SK-N-DZ (cell line): Measurements from ENCODE around the gene CELF4.

Experiments used
- DNase-seq: peaks from one replicate; pipeline ENCODE4 v3.0.0-alpha.2; 2015; ENCODE audit warnings: low spot score

The CELF4 gene

DNA sequence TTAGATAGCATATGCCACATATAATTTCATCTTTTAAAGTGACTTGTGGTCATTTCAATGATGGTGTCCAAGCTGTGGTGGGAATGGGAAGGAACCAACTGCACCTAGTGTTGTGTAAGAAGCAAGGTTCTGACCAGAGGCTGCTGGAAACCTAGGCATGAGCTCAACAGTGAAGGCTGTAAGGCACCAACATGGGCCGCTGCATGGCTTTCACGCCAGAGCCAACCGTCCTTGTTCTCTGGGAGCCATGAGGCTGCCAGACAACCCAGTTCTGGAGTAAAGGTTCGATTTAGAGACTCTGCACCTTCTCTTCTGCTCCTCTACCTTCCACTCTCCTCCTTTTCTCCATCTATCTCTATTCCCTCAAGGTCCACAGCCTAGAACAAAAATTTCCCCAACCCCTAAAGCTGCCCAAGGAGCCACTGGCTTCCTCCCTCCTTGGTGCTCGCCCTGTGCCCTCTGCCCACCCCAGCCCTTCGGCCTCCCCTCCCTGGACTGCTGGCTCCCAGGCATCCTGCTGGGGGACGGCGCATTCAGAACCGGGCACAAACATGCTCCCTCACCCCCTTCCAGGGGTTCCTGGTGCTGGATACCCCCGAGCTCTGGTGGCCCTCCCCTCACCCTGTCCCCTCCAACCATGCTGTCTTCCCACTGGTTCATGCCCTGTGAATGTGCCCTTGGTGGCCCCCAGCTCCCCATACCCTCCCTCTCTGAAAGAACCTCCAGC lies 305.1 kb downstream of the CELF4 start:
- no peak for DNase-seq

DNA sequence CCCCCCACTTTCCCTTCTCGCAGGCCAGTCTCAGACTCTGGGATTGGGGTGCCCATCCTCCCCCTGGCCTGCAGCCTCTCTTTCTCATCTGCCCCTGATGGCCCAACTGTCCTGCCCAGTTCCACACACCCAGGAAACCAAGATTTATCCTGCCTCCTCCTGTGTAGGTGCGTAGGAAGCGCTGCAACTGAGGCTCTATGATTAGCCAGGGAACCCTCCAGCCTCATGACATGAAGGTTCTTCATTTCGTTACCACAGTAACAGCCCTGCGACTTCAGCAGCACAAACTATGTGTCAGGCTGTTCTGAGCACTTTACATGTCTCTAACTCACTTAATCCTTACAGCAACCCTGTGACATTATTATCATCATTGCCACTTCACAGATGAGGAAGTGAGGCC lies 305.9 kb downstream of the CELF4 start:
- DNase-seq = no peak

DNA sequence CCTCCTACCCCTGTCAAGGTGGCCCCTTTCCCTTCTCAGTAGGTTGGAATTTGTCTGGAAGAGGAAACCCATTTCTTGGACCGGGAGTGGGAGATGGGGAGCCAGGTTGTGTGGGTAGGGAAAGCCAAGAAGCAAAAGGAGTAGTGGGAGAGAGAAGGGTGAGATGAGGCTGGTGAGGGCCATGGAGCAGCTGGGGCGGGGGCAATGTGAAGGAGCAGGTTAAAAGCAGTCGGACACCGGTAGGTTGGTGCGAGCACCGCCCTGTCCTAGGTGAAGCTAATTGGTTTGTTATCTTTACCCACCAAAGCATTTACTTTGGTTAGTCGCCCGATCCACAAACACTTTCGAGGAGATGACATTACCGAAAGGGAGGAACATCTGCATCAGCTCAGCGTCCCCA lies 306.8 kb downstream of the CELF4 start:
- no peak for DNase-seq

DNA sequence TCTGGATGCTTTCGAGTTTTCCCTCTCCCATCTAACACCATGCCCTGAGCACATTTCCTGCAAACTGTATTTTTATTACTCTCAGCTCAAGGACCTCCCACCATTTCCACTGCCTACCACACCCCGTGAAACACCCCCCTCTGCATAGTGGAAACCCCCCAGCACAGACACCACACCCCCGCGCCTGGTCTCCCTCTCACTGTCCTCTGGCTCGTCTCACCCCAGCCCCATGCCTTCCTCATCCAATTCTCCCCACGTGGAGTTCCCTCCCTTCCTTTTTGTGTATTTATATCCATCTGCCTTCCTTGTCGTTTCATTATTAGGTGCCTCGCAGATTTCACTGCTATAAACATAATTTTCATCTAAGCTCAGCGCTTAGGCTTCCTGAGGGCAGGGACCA lies 307.5 kb downstream of the CELF4 start:
- no peak for DNase-seq

DNA sequence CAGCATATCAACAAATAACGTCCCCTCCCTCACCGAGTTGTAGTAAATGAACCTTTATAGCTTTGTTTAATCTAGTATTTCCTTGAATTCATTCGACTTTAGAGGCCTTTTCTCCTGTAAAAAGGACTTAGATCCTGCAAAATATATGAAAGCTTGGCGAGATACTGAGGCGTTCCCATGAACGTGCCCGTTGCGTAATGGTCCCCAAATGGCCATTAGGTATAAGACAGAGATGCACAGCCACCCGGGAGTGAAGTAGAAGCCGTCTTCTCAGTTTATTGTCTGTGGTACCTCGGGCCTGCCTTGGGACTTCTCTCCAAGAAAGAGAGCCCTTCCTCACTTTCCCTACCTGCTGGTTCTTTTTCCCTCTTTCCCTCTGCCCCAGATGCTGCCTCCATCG lies 310.6 kb downstream of the CELF4 start:
- no peak for DNase-seq

DNA sequence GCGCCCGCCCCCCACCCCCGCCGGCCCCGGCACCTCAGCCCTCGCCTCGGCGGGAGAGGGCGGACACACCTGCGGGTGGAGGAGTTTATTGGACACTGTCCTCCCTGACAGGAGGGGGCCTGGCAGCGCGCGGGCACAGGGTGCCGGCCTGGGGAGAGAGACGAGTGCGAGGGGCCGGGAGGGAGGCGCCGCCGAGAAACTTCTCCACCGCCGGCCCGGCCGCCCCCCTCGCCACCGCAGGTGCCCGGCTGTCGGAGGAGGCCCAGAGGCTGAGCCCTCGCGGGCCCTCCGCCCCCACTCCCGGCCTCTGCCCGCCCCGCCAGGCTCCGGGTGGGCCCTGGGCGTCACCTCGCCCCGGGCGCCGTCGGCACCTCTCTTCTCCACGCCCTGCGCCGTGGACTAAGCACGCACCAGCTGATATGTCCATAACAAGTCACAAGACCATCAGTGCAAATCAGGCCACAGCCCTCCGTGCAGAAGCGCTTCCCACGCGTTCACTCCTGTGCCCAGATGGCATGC lies 311.3 kb downstream of the CELF4 start:
- DNase-seq = no peak

DNA sequence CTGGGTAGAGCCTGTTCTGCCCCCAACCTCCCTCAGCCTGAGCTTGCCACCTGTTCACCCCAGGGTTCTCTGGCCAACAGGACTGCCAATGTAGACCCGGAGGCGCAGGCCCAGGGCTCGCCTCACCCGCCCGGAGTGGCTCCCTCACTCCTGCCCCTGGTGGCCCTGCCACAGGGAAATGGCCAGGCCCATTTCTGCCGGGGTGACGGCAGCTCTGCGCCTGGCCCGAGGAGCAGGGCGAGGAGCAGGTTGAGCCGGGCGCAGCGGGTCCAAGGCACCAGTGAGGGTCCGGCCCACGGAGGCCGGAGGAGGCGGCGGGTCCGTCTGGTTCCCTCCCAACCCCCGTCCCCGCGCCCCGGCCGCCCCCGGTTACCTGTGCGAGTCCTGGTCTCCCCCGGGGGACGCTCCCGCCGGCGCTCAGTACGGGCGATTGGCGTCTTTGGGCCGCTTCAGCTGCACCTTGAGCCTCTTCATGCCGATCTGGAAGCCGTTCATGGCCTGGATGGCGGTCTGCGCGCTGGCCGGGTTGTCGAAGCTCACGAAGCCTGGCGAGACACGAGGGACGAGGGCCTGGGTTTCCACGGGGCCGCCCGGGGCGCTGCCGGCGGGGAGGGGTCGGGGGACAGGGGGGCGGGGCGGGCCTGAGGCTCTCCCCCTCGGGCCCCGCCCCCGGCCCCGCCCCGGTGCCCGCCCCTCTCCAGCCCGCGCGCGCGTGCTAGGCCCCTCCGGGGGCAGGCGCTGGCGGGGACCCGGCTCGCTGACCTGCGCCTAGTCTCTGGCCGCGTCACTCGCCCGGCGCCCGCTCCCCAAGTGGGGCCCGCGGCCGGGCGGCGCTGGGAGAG lies 312.0 kb downstream of the CELF4 start:
- DNase-seq = no peak

DNA sequence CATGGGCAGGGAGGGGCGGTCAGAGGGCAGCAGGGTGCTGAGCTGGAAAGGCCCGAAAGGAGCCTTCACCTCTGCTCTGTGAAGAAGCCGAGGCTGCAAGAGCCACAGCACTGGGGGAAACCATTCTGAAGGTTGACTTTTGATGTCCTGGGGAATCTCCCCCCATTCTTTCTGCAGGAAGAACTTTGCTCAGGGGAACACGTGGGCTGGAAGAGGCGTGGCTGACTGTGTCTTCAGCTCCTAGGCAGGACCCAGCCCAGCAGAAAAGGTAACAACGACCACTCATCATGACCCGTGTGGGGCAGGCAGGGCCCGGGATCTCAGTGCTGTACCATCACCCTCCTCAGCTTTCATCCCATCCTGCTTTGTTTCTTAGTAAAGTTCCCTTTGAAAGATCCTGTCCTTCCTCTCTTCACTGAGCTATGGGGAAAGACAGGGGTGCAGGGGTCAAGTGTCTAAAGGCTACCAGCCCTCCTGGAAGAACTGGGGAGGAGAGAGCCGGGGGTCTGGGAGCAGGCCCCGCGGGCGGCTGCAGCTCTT lies 312.7 kb downstream of the CELF4 start:
- no peak for DNase-seq

DNA sequence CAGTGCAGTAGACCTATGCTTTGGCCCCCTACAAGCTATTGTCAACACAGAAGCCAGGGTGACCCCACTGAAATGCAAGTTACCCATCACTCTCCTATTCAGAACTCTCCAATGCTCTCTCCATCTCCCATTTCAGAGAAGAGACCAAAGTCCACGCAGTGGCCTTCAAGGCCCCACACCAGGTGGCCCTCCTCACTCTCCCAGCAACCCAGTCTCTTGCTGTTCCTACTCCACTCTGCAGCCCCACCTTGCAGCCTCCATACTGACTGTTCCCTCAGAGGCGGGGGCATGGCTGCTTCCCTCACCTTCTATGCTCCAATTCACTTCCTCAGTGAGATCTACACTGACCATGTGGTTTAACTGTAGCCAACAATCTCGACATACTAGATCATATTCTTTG lies 313.3 kb downstream of the CELF4 start:
- DNase-seq = no peak

DNA sequence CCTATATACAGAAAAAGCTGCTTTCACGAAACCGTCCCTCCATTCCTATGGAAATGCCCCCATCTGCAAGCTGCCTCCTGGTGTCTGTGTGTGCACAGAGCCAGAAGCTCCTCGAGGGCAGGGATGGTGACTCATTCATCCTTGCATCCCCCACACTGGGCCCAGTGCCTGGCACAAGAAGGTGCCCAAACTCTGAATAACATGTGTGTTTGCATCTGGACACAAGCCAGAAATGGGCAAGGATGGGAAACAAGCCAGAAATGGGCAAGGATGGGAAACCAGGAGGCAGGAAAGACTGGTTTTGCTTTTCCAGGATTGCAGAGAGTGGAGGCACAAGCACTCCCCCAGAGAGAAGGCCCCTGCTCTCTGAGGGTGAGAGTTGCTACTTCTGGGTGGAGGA lies 313.9 kb downstream of the CELF4 start:
- no peak for DNase-seq

DNA sequence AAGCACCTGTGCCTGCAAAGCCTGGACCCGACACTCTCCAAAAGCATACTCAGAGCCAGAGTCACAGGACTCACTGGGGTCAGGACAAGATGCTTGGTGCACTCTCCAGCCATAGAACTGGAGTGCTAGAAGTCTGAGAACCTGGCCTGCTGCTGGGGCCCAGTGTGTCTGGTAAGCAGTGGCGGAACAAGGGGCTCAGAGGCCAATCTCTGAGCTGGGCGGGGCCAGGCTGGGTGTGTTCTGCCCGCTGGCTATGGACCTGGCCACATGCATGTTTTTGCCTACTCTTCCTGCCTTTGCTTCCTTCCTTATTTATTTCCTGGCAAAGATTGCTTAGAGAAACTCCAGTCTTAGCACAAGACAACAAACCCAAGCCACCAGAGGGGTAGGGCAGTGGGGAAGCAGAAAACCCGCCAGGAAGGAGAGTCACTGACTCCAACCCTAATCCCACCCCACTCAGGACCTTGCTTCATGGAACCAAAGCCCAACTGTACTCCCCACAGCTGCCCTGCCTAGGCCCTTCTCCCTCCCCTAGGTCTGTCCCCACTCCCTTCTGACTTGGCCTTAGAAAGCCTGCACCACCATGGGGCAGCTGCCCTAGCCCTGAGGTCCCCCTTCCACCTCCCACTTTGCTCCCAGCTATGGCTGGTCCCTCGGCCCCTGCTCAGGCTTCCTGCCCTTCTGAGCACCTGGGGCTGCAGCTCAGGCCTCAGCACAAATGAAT lies 315.5 kb downstream of the CELF4 start:
- DNase-seq = no peak

DNA sequence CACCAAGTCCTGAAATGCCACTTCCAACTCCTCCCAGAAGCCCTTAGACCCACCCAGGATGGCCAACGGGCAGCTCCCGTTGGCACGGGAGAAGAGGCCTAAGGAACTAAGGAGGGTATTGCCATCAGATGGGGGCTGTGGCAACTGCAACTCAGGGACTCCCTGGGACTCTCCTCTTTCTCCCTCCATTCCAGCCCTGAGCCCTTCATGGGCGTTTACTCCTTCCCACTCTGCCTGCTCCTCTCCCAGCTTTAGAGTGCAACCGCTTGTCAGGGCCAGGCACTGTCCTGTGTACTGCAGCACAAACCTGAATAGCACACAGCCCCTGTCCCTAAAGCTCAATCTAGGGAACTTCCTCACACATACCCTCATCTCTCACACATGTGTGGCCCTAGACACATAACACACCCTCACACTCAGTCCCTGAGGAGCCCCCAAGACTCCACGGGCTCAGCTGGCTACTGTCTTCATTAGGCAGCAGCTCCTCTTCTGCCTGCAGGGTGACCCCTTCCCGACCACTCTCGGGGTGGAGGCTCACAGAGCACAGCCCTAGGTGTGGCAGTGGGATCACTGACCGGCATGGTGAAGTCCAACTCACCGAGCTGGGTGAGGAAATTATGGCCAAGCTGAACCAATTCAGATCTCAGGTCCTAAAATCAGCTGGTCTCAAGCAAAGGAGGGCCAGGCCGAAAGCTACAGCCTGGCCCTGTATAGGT lies 316.3 kb downstream of the CELF4 start:
- DNase-seq = no peak

DNA sequence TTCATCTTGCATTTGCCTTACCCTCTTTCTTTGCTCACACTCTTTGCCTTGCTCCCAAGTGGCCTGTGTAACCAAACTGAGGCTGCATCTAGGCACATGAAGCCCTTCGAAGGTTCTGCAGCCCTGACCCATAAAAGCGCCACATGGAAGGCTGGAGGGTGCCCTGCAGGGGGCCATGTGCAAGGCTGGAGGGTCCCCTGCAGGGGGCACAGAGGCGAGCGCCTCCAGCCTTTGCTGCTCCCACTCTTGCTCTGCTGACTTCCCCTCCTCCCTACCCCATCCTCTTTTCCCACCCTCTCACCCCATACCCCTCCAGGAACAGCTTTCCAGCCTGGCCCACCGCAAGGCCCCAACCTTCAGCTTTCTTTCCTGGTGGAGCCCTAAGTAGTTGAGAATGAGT lies 317.3 kb downstream of the CELF4 start:
- DNase-seq = no peak

DNA sequence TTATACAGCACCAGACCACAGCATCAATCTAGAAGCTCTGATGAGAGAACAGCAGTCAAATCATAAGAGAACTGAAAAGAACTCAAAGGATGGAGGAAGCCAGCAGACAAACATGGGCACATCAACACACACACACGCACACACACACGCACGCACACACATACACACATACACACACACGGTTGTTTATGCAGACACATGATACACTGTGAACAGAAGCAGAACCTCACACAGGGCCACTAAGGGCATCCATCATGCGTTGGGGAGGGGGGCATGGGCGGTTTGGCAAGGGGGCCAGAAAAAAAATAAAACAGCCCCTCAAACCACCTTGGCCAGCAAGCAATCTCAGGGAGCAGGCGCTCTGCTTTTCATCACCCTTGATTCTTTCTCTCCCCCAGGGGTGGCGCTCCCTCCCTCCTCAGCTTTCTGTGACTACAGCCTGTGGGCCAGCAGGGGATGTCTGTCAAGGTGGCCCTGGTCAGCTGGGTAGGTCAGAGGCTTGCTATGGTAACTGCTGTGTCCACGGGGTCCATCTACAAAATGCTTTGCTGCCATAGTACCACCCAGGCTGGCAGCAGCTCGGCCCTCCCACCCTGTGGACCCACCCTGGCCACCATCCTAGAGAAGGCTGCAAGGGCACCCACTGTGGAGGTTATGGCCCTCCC lies 318.0 kb downstream of the CELF4 start:
- DNase-seq = no peak

DNA sequence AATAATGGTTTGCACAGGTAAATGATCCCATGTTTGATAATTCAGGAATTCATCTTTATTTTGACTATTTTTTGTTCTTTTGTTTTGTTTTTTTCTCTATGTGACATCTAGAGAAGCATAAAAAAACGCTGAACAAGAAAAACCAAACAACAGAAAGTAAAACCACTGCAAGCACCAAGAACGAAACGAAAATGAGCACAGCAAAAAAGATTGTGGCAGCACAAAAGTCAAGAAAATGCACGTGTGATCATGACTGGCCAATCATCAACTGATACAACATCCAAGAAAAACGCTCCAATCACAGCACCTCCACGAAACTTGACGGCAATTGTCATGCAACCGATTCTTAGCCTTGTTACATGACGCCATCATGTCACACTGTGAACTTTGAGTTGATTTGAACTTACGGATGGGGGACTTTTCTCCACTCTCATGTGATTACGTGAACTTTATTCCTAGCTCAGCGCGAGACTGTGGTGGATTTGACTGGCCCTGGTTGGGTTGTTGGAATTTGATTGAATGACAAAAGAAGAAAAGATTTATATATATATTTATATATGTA lies 318.7 kb downstream of the CELF4 start:
- no peak for DNase-seq

DNA sequence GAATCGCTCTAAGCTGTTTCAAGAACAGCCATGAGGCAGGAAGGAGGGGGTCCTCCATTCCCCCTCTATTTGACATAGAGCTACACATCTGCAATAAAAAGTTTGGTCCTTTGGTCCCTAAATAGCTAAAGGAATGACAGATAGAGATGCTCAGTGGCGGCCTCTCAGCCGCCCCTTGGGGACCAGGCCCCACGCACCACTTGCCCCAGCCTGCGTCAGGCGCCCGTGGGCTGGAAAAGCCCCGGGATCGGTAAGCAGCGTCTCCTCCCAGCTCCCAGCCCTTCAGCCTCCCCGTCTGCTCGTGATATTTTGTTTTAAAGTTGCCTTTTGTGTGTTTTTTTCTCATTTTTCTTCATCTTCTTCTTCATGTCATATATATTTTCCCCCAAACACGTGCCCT lies 321.0 kb downstream of the CELF4 start:
- no peak for DNase-seq

DNA sequence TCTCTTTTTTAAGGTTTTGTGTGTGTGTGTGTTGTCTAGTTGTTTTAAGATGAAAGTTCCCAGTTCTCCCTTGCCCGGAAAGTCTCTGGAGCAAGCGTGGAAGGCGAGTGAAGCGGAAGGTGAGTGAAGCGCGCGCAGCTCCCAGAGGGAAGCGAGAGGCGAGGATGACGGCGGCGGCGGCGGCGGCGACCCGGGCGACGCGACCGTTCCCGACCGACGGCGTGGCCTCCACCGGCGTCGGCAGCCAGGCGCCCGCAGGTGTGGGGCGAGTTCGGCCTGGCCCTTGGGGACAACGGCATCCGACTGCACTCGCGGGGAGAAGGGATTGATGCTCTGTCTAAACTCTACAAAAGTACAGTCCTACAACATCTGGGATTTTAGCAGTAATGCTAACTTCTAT lies 321.9 kb downstream of the CELF4 start:
- DNase-seq = no peak

DNA sequence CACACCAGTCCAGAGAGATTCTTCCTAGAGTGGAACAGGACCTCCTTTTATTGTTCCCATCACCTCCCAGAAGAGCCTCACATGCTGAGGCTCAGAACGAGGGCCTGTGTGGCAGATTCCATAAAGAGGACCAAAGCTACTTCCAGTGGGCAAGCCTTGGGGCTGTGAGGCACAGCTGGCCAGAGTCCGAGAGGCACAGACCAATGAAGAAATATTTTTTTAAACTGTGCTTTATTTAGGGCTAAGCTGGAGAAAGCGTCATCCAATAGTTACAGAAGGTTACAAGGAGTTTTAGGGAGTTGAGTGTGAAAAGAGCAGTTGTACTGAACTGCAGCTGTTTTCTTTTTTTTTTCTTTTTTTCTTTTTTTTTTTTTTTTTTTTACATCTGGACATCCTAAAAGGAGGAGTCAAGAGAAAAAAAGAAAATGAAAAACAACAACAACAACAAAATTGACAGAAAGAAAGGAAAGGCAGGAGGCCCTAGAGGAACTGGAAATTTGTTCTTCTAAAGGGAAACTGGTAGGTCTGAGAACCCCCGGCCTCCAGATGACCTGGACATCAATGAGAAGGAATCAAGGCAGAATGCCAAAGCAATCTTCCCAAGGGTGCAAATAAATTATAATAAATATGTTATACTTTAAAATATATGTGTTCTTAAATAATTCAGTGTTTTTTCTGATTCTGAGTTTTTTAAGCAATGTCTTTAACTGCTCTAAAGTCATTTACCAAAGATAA lies 322.6 kb downstream of the CELF4 start:
- no peak for DNase-seq

DNA sequence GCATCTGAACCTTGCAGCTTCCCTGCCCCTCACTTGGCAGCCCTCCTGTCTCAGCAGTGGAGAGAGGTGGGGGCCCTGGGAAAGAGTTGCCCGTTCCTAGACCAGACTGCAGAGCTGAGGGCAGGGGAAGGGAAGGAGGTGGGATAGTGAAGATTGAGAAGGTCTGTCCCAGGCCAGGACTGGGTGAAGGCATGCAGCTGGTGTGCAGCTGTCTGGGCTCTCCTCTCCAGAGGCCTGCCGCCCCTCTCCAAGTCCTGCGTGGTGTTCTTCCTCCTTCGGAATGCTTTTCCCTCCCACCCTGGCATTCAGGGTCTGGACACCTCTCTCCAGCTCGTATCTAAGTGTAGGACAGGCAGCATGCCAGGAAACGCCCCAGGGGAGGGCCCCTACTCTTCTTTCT lies 323.5 kb downstream of the CELF4 start:
- no peak for DNase-seq
